Hepatocyte (in vitro differentiated cells): ENCODE data around the gene VSIG10L.

Experiments
- CTCF ChIP-seq: fragments of 200-600 bp; sonication (generic); IDR thresholded peaks from 2 replicates; pipeline ENCODE4 v1.5.1; 2016; ENCODE audit warnings: antibody characterized with exemption, mild to moderate bottlenecking; ENCODE audit not compliant: poor library complexity
- EZH2 ChIP-seq: fragments of 200-600 bp; sonication (generic); IDR thresholded peaks from 2 replicates; pipeline ENCODE4 v1.6.1; 2016; ENCODE audit warnings: antibody characterized with exemption, mild to moderate bottlenecking, borderline replicate concordance

GRCh38 chr19:51380379-51380778 lies 38.4 kb upstream of the VSIG10L start:
- TF ChIP-seq CTCF, result no peak
- no peak for TF ChIP-seq EZH2
